Hippocampal formation (tissue), 2 donors: ENCODE measurements around the gene SRGAP3.

Experiments
- DNase-seq, 2 donors: peaks; one replicate each; lab custom pipeline; 2025; lab: John Stamatoyannopoulos, UW

Gene SRGAP3

DNA sequence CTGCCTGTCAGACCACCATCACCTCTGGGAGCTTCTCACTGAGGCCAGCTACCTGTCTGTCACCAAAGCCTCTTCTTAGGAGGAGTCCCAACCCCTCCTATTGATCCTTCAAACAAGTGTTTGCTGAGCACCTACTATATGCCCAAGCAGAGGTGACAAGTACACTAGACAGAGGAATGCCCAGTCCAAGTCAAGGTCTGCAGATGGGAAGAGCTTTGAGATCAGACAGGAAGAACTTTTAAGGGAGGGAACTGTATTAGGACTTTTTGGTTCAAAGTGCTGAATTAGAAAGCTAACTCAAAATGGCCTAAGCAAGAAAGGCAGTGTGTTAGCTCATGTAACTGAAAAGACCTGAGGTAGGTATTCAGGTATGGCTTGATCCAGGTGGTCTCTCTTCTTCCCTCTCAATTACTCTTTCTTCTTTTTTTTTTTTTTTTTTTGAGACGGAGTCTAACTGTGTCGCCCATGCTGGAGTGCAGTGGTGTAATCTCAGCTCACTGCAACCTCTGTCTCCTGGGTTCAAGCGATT lies 282.6 kb downstream of the SRGAP3 start:
- no peak for DNase-seq

DNA sequence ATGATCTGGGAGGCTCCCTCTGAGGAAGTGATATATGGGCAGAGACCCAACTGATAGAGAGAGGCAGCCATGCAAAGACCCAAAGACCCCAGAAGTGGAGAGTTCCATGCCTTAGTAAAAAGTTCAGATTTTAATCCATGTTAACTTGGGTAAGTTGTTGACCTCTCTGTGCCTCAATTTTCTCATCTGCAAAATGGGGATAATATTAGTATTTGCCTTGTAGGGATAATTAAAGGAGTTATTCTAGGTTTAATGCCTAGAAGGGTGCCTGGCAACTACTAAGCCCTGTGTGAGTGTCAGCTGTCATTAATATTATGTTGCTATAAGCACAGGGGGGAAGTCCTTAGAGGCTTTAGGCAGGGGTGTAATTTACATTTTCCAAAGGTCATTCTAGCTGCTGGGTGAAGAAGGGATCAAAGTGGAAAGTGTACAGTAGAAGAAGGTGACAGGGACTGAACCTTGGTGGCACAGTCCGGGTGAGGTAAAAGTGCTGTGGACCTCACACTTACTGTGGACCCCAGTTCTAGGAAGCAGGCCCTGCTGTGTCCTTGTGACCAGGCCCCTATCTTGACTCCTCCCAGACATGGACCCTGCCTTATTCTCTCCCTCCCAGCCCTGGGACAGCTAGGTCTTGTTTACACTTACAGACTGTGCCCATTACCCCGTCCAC lies 283.2 kb downstream of the SRGAP3 start:
- DNase-seq, result no peak

GRCh38 chr3:8964436-8965370 lies 284.7 kb downstream of the SRGAP3 start:
- no peak for DNase-seq

GRCh38 chr3:8963137-8963853 lies 286.2 kb downstream of the SRGAP3 start, which contains the start of gene RAD18:
TSS of gene RAD18 (minus strand) at chr3:8963472. CDS start at chr3:8963385, 87 bp downstream.
- peak; percentile 81 to 85 for DNase-seq

DNA sequence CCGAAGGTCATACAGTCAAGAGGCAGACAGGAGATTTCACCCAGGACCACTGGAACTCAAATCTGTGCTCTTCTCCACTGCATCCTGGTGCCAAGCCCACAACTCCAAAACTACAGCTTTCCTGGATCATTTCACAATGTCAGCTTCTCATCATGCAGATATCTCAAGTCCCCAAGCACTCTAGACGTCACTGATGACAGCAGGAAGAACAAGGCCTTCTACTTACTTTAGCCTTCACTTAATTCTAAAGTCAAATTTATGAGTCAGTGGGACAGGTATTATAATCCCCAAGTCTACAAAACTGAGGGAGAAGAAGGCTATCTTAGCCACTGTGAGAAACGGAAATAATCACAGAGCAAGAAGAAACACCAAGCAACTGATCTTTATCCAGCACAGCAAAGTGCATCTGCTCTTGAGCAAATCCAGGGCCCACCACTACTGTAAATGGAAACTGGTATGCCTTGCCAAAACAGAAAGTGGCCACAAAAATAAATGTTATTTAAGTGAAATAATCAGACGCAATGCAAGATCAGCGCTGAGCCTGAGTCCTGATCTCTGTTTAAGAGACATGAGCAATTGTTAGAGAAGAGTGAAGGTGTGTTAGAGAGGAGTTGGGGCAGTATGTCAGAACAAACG lies 287.1 kb downstream of the SRGAP3 start:
- no peak for DNase-seq

DNA sequence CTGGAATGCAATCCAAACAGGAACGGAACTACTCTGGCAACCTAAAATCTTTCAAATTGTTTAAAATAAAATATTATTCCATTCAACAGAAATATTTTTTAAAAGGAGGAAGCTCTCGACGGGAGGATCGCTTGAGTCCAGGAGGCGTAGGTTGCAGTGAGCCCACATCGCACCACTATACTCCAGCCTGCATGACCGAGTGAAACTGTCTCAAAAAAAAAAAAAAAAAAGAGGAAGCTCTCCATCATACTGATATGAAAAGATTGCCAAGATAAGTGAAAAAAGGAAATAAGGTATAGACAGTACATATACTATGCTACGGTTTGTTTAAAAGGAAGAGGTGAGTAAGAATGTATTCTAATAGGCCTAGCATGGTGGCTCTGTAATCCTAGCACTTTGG lies 289.8 kb downstream of the SRGAP3 start:
- no peak for DNase-seq

DNA sequence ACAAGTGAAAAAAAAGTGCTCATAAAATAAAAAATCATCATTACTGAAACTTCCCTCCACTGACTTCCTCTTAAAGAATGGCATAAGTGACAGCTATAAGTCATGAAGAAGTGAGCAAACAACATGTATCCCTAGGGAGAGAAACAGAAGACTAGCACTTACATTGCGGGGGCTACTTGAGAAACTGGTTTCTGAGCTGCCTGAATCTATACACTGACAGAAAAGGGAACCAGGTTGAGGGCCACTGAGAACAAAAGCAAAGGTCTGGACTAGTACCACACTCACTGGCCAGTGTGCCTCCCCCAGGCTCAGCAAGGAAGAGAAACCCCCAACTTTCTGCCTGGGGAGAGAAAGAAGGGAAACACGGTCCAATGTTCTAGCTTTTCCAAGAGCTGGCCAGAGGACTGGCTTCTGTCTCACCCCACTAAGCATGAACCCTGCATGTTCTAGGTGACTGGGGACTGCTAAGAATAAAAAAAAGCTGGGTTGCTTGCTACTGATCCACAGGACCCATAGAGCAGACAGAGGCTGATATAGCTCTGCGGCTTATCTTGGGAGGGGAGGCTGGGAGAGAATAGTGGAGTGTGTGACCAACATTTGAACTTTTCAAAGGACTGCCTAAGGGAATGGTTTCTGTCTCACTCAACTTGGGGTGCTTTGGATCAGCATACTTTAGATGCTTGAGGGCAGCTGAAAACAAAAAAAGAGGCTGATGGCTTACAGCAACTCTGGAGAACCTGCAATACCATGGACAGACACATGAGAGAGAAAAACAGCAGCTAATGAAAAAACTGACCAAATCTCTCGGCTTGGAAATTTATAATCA lies 294.3 kb downstream of the SRGAP3 start:
- DNase-seq, result no peak

DNA sequence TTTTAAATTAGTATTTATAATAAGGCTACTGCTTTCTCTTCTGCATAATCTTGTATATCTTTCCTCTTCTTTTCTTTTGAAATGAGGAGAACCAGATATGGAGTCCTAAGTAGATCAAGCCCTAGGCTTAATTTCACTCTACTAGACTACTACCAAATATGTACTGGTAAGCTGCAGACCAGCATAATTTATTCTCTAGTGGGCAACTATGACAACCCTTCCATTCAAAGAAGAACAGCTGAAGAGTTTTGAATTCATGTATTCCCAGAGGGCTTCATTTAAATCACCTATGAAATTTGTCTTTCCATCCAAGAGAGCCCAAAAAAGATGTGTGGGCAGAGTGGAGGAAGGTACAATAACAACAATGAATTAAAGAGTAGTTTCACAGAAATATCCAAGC lies 296.1 kb downstream of the SRGAP3 start:
- DNase-seq, result no peak

DNA sequence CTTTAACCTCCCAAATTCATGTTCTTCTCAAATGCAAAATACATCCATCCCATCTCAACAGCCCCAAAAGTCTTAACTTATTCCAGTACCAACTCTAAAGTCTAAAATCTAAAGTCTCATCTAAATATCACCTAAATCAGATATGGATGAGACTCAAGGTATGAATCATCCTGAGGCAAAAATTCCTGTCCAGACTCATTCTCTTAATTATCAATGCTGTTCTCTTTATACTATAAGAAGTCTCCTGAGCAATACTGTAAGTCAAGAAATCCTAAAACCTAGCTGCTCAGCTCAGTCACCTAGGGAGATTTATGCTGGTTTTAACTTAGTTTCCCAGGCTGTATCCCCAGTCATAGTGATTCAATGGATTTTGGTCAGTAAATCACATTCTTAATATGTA lies 297.3 kb downstream of the SRGAP3 start:
- no peak for DNase-seq

DNA sequence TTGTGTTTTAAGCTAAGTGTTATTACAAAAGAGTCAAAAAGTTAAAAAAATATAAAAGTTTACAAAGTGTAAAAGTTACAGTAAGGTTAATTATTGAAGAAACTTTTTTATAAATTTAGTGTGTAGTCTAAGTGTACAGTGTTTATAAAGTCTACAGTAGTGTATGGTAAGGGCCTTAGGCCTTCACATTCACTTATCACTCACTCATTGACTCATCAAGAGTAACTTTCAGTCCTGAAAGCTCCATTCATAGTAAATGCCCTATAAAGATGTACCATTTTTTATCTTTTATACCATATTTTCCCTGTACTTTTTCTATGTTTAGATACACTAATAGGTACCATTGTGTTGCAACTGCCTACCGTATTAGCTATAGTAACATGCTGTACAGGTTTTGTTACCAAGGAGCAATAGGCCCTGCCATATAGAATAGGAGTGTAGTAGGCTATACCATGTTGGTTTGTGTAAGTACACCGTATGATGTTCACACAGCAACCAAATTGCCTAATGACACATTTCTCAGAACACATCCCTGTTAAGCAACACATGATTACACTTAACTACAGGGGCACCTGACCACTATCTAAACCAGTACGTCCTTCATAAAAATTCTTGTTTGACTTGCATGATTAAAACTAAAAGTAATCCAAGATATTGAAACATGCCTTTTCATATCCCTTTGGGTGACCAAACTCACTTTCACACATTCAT lies 303.4 kb downstream of the SRGAP3 start:
- DNase-seq, result no peak

DNA sequence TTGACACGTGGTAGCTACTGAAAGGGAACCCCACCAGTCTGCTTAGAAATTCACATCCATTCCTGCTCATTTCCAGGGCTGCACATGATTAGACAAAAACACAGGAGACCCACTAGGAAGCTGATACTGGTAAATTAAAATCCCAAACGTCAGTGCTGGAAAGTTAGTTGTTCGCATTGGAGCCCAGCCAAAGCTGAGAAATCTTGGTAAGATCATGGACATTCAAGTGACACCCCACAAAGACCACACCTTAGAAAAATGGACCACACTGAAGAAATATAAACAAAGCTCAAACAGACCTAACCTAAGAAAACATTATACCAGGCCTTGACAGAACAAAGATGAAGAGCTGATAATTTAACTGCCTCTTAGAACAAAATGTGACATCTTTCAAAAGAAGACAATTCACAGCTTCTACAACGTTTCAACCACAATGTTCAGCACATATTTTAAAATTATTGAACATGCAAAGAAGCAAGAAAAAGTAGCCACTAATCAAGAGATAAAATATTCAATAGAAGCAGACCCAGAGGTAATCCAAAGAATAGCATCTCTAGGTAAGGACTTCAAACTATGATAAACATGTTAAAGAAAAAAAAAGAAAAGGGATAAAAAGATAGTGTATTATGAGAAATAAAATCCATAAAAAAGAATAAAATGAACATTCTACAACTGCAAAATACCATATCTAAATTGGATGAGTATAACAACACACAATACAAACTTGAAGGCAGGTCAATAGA lies 306.5 kb downstream of the SRGAP3 start:
- no peak for DNase-seq

GRCh38 chr3:8942115-8942514 lies 307.3 kb downstream of the SRGAP3 start:
- DNase-seq, result no peak

DNA sequence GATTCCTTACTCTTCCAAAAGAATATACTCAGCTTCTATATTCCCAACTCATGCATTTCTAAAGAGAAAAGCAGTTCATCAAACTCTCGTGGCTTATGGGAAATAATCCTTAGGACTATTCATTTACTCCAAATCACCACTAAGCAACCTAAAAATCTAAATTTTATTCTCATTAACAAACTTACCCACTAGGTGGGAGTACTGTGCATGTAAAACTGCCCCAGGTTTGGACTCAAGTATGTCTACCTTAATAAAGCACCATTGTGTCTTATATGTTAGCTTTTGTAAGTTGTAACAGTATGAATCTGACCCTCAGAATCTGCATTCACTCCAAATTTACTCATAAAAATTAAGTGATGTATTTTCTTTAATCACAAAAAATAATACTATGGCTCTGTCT lies 311.4 kb downstream of the SRGAP3 start:
- no peak for DNase-seq

- no peak for DNase-seq
These were observed 312.1 kb downstream of the SRGAP3 start for GRCh38 chr3:8937064-8938020.

DNA sequence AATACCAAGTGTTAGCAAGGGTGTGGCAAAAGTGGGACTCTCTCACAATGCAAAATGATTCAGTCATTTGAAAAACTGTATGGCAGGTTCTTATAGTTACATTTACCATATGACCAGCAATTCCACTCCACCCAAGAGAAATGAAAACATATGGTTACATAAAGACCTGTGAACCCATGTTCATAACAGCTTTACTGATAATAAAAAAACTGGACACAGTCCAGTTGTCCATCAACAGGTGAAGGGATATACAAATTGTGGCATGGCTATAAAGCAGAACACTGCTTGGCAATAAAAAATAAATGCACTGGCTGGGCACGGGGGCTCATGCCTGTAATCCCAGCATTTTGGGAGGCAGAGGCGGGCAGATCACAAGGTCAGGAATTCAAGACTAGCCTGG lies 316.9 kb downstream of the SRGAP3 start:
- no peak for DNase-seq

- DNase-seq, result no peak
These were observed 318.1 kb downstream of the SRGAP3 start for GRCh38 chr3:8931342-8931741.
